PC-3 (cell line): ENCODE measurements around the gene ROBO2. TPM values are rescaled to one million over a fixed set of nuclear protein-coding genes. Genes with fewer than 3 reads are reported as not detected.

ENCODE experiments used
- ATAC-seq: fragments of 200-7000 bp; cut with Tn5 transposase; 2 replicates; pipeline ENCODE4 v1.9.1; 2020; ENCODE audit warnings: mild to moderate bottlenecking, moderate library complexity
- BruUV-seq: library from RNA; stranded (reverse); fragments of 400-500 nt; replicated peaks from 2 replicates; lab custom pipeline; 2021; lab: Mats Ljungman, UMichigan
- CTCF ChIA-PET: fragments of 300-600 bp; sonication (Branson Sonifier 250); formaldehyde crosslinking; loops from one replicate; lab custom pipeline; 2022; ENCODE audit warnings: antibody characterized with exemption; lab: Charles Lee
- POLR2A ChIA-PET: fragments of 300-600 bp; sonication (Branson Sonifier 250); formaldehyde crosslinking; loops from one replicate; lab custom pipeline; 2022; ENCODE audit warnings: antibody characterized with exemption; ENCODE audit not compliant: unreplicated experiment; lab: Charles Lee
- DNase-seq: peaks from one replicate; pipeline ENCODE4 v3.0.0-alpha.2; 2015
- H2AFZ ChIP-seq: fragments of 300-600 bp; sonication (generic); 2 replicates; pipeline ENCODE4 v1.6.0; 2016; ENCODE audit warnings: antibody characterized with exemption, low read length
- H3F3A ChIP-seq: fragments of 300-600 bp; sonication (generic); one replicate; pipeline ENCODE4 v1.6.0; 2017; ENCODE audit warnings: antibody characterized with exemption, low read length, control low read depth, mild to moderate bottlenecking; ENCODE audit not compliant: unreplicated experiment
- H3K27ac ChIP-seq: fragments of 300-600 bp; sonication (generic); 2 replicates; pipeline ENCODE4 v1.5.1; 2016; ENCODE audit warnings: mild to moderate bottlenecking, low read length
- H3K27me3 ChIP-seq: fragments of 300-600 bp; sonication (generic); 2 replicates; pipeline ENCODE4 v1.6.1; 2016; ENCODE audit warnings: low read length, mixed read lengths
- H3K36me3 ChIP-seq: fragments of 300-600 bp; sonication (generic); 2 replicates; pipeline ENCODE4 v1.6.1; 2016; ENCODE audit warnings: low read depth, mixed run types, low read length, mixed read lengths
- H3K4me1 ChIP-seq: fragments of 300-600 bp; sonication (generic); 2 replicates; pipeline ENCODE4 v1.5.1; 2016; ENCODE audit warnings: low read length; ENCODE audit not compliant: insufficient read depth
- H3K4me2 ChIP-seq: fragments of 300-600 bp; sonication (generic); 2 replicates; pipeline ENCODE4 v1.6.0; 2016; ENCODE audit warnings: low read length
- H3K4me3 ChIP-seq: fragments of 300-600 bp; sonication (generic); 2 replicates; pipeline ENCODE4 v1.5.1; 2016; ENCODE audit warnings: mild to moderate bottlenecking, low read length, mixed read lengths
- H3K79me2 ChIP-seq: fragments of 300-600 bp; sonication (generic); 2 replicates; pipeline ENCODE4 v1.6.1; 2017; ENCODE audit warnings: low read length, mixed read lengths
- H3K9ac ChIP-seq: fragments of 300-600 bp; sonication (generic); 2 replicates; pipeline ENCODE4 v1.6.0; 2016; ENCODE audit warnings: mild to moderate bottlenecking, low read length
- H3K9me2 ChIP-seq: fragments of 300-600 bp; sonication (generic); replicated peaks from 2 replicates; pipeline ENCODE4 v1.6.1; 2016; ENCODE audit warnings: mixed run types, low read length, mixed read lengths
- H3K9me3 ChIP-seq: fragments of 300-600 bp; sonication (generic); 2 replicates; pipeline ENCODE4 v1.6.1; 2016; ENCODE audit warnings: low read length, mixed read lengths
- H4K20me1 ChIP-seq: fragments of 300-600 bp; sonication (generic); 2 replicates; pipeline ENCODE4 v1.6.1; 2016; ENCODE audit warnings: low read length, mixed read lengths
- EZH2 ChIP-seq: fragments of 300-600 bp; sonication (generic); IDR thresholded peaks from one replicate; pipeline ENCODE4 v1.6.1; 2017; ENCODE audit warnings: antibody characterized with exemption, mild to moderate bottlenecking, low read length; ENCODE audit not compliant: unreplicated experiment
- EZH2phosphoT487 ChIP-seq: fragments of 300-600 bp; sonication (generic); IDR thresholded peaks from 2 replicates; pipeline ENCODE4 v1.6.1; 2018; ENCODE audit warnings: mild to moderate bottlenecking, antibody characterized with exemption, low read length, borderline replicate concordance
- intact Hi-C: fragments of 100-400 bp; cut with micrococcal nuclease; formaldehyde crosslinking; loops from 2 replicates; pipeline ENCODE4 v1.9.0; 2023
- total RNA-seq: library from RNA; depleted of rRNA; stranded (reverse); fragments of >200 nt; gene quantifications from 2 replicates; pipeline ENCODE4 v1.2.3, GENCODE V29; 2014
- TF ChIP-seq, protein P1 (sequence below): fragments of 300-600 bp; sonication (generic); conservative IDR thresholded peaks from 2 replicates; pipeline ENCODE4 v1.5.1; 2017; ENCODE audit warnings: antibody characterized with exemption, low read depth, mild to moderate bottlenecking, low read length

The ROBO2 gene
- total RNA-seq, 1 experiment from 2014 or later = not detected

DNA sequence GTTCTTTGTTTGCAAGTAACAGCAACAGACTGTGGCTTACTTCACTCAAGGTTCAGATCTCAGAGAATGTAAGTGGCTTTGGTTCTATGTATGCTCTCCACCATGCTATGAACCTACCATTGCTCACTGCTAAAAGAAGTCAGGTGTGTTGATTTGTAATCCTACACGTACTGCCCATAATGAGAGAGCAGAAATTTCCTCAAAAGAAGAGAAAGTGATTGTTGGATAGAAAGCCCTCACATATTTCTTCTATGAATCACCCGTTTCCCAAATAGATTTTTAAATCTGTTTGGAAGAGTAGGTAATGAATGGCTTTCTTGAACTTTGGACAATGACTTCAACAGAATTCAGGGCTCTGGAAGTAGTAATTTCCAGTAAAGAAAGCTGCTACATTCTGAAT lies 565.4 kb downstream of the ROBO2 start:
- Histone ChIP-seq H3K4me1 (peaks cover 31% of the 10 kb centered on the region), H3K27ac (peak overlapping the region; percentile 87), H3K79me2 (no peaks in the 10 kb centered on the region), H2AFZ (no peak overlapping the region), H3K36me3 (no peaks in the 10 kb centered on the region), H3K9me3 (no peaks in the 10 kb centered on the region), H3F3A (no peaks in the 10 kb centered on the region), H3K27me3 (no peaks in the 10 kb centered on the region), H3K9me2 (no peaks in the 10 kb centered on the region), H3K4me3 (no peak overlapping the region), H3K4me2 (peak overlapping the region; percentile 53), H3K9ac (peak overlapping the region; percentile 5; the same call in 1 of the 2 replicates), H4K20me1 (no peaks in the 10 kb centered on the region)
- TF ChIP-seq EZH2 (no peak), EZH2phosphoT487 (no peak)
- TF ChIP-seq, protein P1, sequence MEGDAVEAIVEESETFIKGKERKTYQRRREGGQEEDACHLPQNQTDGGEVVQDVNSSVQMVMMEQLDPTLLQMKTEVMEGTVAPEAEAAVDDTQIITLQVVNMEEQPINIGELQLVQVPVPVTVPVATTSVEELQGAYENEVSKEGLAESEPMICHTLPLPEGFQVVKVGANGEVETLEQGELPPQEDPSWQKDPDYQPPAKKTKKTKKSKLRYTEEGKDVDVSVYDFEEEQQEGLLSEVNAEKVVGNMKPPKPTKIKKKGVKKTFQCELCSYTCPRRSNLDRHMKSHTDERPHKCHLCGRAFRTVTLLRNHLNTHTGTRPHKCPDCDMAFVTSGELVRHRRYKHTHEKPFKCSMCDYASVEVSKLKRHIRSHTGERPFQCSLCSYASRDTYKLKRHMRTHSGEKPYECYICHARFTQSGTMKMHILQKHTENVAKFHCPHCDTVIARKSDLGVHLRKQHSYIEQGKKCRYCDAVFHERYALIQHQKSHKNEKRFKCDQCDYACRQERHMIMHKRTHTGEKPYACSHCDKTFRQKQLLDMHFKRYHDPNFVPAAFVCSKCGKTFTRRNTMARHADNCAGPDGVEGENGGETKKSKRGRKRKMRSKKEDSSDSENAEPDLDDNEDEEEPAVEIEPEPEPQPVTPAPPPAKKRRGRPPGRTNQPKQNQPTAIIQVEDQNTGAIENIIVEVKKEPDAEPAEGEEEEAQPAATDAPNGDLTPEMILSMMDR = no peak
- peak; percentile 78 for DNase-seq
- peak; percentile 38 for ATAC-seq
- ChIA-PET CTCF (interaction anchor here (0.6 to 1.2 kb wide), 2 partner anchors 562 to 1041 kb away, joined by 3 read pairs; no protein-coding TSS in a partner anchor), POLR2A (no interaction called here)
- intact Hi-C loops = loop anchor here (5.0 kb wide), 1 partner anchor 537 kb away; no protein-coding TSS in a partner anchor
- TSS peak; percentile 31 for BruUV-seq

DNA sequence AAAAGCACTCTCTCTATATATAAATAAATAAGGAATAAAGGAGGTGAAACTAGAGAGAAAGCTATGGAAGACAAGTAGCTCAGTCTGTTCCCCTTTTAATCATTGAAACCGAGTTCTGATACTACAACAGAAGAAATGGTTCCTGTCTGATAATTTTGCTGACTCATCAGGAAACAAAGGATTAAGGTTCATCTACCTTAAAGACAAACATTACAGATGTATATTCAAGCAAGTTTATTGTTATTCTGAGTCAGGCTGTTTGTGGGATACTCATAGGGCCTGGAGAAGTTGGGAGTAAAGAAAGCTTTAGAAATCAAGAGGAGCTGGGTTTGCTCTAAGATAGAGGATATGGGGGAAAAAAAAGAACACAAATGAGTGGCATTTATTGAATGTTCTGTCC lies 566.0 kb downstream of the ROBO2 start:
- ChIA-PET POLR2A (interaction anchor here (0.6 kb wide), 1 partner anchor 10 kb away, joined by 3 read pairs; no protein-coding TSS in a partner anchor), CTCF (interaction anchor here (0.6 to 1.2 kb wide), 2 partner anchors 563 to 1040 kb away, joined by 3 read pairs; no protein-coding TSS in a partner anchor)
- peaks cover 31% of the 10 kb centered on the region for H3K4me1 ChIP-seq
- ATAC-seq = peak; percentile 88
- no peak overlapping the region for H2AFZ ChIP-seq
- no peaks in the 10 kb centered on the region for H3K36me3 ChIP-seq
- no peak for TF ChIP-seq EZH2phosphoT487
- TF ChIP-seq, protein P1 = no peak
- no peak for TF ChIP-seq EZH2
- BruUV-seq = no TSS peak
- H3K9ac ChIP-seq = peak overlapping the region; percentile 51
- H4K20me1 ChIP-seq = no peaks in the 10 kb centered on the region
- peak overlapping the region; percentile 53 for H3K4me2 ChIP-seq
- intact Hi-C loops = loop anchor here (1.0 to 5.0 kb wide), 2 partner anchors 215 to 536 kb away; no protein-coding TSS in a partner anchor
- no peak overlapping the region for H3K4me3 ChIP-seq
- DNase-seq = peak; percentile 85
- H3K9me2 ChIP-seq = no peaks in the 10 kb centered on the region
- H3F3A ChIP-seq = no peaks in the 10 kb centered on the region
- no peaks in the 10 kb centered on the region for H3K79me2 ChIP-seq
- peak overlapping the region; percentile 87 for H3K27ac ChIP-seq
- H3K9me3 ChIP-seq = no peaks in the 10 kb centered on the region
- no peaks in the 10 kb centered on the region for H3K27me3 ChIP-seq

GRCh38 chr3:77606372-77606771 lies 566.5 kb downstream of the ROBO2 start:
- H3K9me2 ChIP-seq = no peaks in the 10 kb centered on the region
- CTCF ChIA-PET = interaction anchor here (1.2 kb wide), 1 partner anchor 1040 kb away, joined by 3 read pairs; no protein-coding TSS in a partner anchor
- peak overlapping the region; percentile 53 for H3K4me2 ChIP-seq
- no peaks in the 10 kb centered on the region for H3K9me3 ChIP-seq
- H2AFZ ChIP-seq = 0 out of 2 replicates have a peak overlapping the region, but pooled peaks have one; percentile 38
- no peaks in the 10 kb centered on the region for H3K36me3 ChIP-seq
- intact Hi-C loops = loop anchor here (1.0 to 5.0 kb wide), 2 partner anchors 215 to 536 kb away; no protein-coding TSS in a partner anchor
- DNase-seq = peak; percentile 41
- ATAC-seq = peak; percentile 68
- H3K4me1 ChIP-seq = peaks cover 31% of the 10 kb centered on the region
- BruUV-seq = no TSS peak
- POLR2A ChIA-PET = interaction anchor here (0.6 kb wide), 1 partner anchor 10 kb away, joined by 3 read pairs; no protein-coding TSS in a partner anchor
- H3K27ac ChIP-seq = peak overlapping the region; percentile 87
- H3K79me2 ChIP-seq = no peaks in the 10 kb centered on the region
- H4K20me1 ChIP-seq = no peaks in the 10 kb centered on the region
- no peaks in the 10 kb centered on the region for H3F3A ChIP-seq
- H3K27me3 ChIP-seq = no peaks in the 10 kb centered on the region
- no peak for TF ChIP-seq EZH2
- TF ChIP-seq, protein P1 = no peak
- TF ChIP-seq EZH2phosphoT487 = no peak
- peak overlapping the region; percentile 51 for H3K9ac ChIP-seq
- H3K4me3 ChIP-seq = no peak overlapping the region; the same call in 1 of the 2 replicates
